ENCODE results near the gene NLRC3.

DNA sequence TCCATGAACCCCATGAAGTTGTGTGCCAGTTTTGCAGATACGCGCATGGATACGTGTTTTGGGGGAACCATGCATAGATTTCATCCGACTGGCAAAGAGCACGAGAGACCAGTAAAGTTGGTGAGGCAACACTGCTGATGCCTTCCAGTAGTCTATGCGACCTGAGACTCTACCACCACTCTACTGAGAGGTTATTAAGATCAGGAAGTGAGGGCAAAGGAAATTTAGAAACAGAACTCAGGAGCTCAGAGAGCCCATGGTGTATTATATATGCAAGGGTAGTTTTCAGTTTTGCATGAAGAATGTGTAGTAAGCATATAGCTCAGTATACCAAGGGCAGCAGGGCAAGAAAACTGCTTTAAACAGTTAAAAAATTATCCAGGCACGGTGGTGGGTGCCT is 30.0 kb upstream of the NLRC3 start:
- no peak for TF ChIP-seq ARNT (IDR thresholded peaks at IDR 0.05)
- no peak for TF ChIP-seq TARDBP (IDR thresholded peaks at IDR 0.05)
- no peak for TF ChIP-seq ELF4 (IDR thresholded peaks at IDR 0.05)
- TF ChIP-seq HDGF (IDR thresholded peaks at IDR 0.05; ENCODE audit: borderline replicate concordance), result no peak
- TF ChIP-seq BHLHE40 (IDR thresholded peaks at IDR 0.05; ENCODE audit: borderline replicate concordance), result no peak
- TF ChIP-seq FOXM1 (IDR thresholded peaks at IDR 0.05; ENCODE audit: borderline replicate concordance), result no peak
- TF ChIP-seq SP1 (IDR thresholded peaks at IDR 0.05), result no peak
- TF ChIP-seq LEF1 (IDR thresholded peaks at IDR 0.05; ENCODE audit: borderline replicate concordance), result no peak
- TF ChIP-seq CTBP1 (IDR thresholded peaks at IDR 0.05; ENCODE audit: borderline replicate concordance), result no peak

Data from HEK293T (cell line).